Stimulated activated naive CD8-positive, alpha-beta T cell treated with anti-CD3 and anti-CD28 coated beads, Interleukin-15, Interleukin-2, amounts not matched to agents 100 U/mL and 50 U/mL, for 24 hours (primary cell): Measurements from ENCODE around the gene LRRC8B.

ENCODE experiments used
- ATAC-seq: fragments of 150-1000 bp; cut with Tn5 transposase; one replicate; pipeline ENCODE4 v1.10.0; 2021
- DNase-seq: peaks from one replicate; pipeline ENCODE4 v3.0.0; 2021

LRRC8B gene

GRCh38 chr1:89633800-89634625, 109.4 kb downstream of the LRRC8B start:
- ATAC-seq (no peak), DNase-seq (peak; percentile 44)

GRCh38 chr1:89635825-89636815, 111.5 kb downstream of the LRRC8B start:
- peak; percentile 25 for ATAC-seq
- no peak for DNase-seq

- no peak for ATAC-seq
Measured at GRCh38 chr1:89637496-89637895, 112.9 kb downstream of the LRRC8B start.

DNA sequence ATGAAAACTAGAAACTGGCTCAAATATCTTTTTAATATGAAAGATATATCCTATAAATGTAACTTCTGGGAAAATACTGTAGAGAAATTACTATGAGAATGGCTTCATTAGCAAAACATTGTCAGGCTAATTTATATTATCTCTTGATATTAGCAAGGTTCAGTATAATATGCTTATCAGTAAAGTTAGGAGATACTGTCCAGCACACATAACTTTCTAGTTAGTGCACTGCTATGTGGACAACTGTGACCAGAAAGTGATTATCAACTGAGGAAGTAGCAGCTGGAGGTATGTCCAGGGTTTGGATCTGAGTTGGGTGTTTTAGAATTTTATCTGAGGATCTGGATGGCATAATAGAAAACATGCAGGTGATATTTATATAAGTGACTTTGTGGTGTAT, 115.8 kb downstream of the LRRC8B start:
- ATAC-seq (no peak), DNase-seq (no peak)

More at GRCh38 chr1:89637496-89637895, 112.9 kb downstream of the LRRC8B start:
- no peak for DNase-seq

DNA sequence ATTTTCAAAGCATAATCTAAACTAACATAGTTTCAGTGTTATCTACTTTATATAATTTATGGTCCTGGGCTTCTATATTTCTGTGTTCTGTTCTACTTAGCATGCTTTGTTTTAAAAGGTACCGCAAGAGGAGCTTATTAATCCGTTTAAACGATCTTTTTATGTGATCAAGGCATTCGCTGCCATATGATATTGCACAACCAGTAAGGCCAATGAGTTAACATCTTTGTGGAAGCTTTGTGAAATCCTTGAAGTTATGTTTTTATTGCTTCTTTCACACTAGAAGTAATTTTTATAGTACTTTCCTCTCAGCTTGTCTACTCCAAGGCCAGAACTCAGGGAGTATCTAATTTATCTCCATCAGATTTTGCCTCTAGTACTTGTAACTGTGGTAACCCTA, 117.2 kb downstream of the LRRC8B start:
- no peak for ATAC-seq
- DNase-seq: no peak

GRCh38 chr1:89643577-89643976, 118.9 kb downstream of the LRRC8B start:
- DNase-seq (no peak), ATAC-seq (no peak)

DNA sequence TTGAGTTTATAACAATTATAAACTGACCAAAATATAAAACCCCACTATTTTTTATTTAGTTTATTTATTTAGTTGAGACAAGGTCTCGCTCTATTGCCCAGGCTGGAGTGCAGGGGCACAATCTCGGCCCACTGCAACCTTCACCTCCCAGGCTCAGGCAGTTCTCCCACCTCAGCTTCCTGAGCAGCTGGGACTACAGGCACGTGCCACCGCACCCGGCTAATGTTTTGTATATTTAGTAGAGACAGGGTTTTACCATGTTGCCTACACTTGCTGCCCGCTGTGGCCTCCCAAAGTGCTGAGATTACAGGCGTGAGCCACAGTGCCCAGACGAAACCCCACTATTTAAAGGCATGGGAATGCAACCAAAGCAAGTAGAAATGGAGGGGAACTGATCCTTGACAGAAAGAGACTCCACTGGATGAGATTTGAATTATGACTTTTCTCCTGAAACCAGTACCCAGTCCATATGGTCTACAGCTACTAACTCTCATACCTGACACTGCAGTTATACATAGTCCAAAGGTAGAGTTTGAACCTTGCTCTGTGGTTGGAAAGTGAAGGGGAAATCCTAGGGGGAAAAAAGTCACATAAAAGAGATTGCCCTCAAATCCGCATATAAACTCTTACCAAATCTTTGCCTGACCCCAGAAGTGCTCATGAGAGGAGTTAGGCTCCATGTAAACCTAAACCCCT, 119.6 kb downstream of the LRRC8B start:
- DNase-seq: no peak

GRCh38 chr1:89646259-89646658, 121.6 kb downstream of the LRRC8B start:
- ATAC-seq: no peak
- no peak for DNase-seq

More for the DNA sequence above, 119.6 kb downstream of the LRRC8B start:
- peak; percentile 52 for ATAC-seq
